Stomach (tissue), 9 donors: ENCODE data around the gene DCHS2. TPM values are rescaled to one million over a fixed set of nuclear protein-coding genes. Genes with fewer than 3 reads are reported as not detected.
"Not testable (repeated sequence)": the region's sequence is repeated elsewhere in the genome, so short reads cannot be mapped to it uniquely, and the experiment has no call there.

Experiments used
- DNase-seq, 2 donors: peaks; one replicate each; pipeline versions ENCODE4 v3.0.0 to v3.0.0-alpha.2; 2013 to 2019
- H3K27ac ChIP-seq, 5 donors: fragments of 200-600 bp in 4 of 5; sonication (generic) in 4 of 5; one replicate each; pipeline ENCODE4 v1.5.1; 2013 to 2019; ENCODE audit warnings: mild to moderate bottlenecking in 1 of 5, moderate library complexity in 1 of 5
- H3K27me3 ChIP-seq, 3 donors: fragments of 200-600 bp; sonication (generic); one replicate each; pipeline ENCODE4 v1.5.1; 2017 to 2019; ENCODE audit warnings: mixed run types in 1 of 3
- H3K36me3 ChIP-seq, 4 donors: fragments of 200-600 bp; sonication (generic); 1 replicate in 3 of 4; 2 replicates in 1 of 4; pipeline ENCODE4 v1.5.1; 2016 to 2019
- H3K4me1 ChIP-seq, 4 donors: fragments of 200-600 bp; sonication (generic); one replicate each; pipeline ENCODE4 v1.5.1; 2016 to 2019
- H3K4me3 ChIP-seq, 4 donors: fragments of 200-600 bp; sonication (generic) in 3 of 4; one replicate each; pipeline ENCODE4 v1.5.1; 2016 to 2019; ENCODE audit warnings: mild to moderate bottlenecking in 1 of 4
- H3K9me3 ChIP-seq, 4 donors: fragments of 200-600 bp; sonication (generic); one replicate each; pipeline ENCODE4 v1.5.1; 2016 to 2019
- CTCF ChIP-seq, 7 experiments: fragments of 450-650 bp in 4 of 7; fragments of 200-600 bp in 3 of 7; sonication (generic) in 3 of 7; IDR thresholded peaks; one replicate each; pipeline ENCODE4 v1.5.1; 2016 to 2019; ENCODE audit warnings: antibody characterized with exemption in 7 of 7, control low read depth in 2 of 7, mild to moderate bottlenecking in 1 of 7
- EP300 ChIP-seq: sonication (generic); formaldehyde crosslinking; IDR thresholded peaks from one replicate; pipeline ENCODE4 v1.6.1; 2017; ENCODE audit warnings: antibody characterized with exemption
- POLR2A ChIP-seq, 4 donors: fragments of 450-650 bp; IDR thresholded peaks; one replicate each; pipeline ENCODE4 v1.6.1; 2016; ENCODE audit warnings: antibody characterized with exemption in 4 of 4, control low read depth in 2 of 4, mild to moderate bottlenecking in 1 of 4, moderate library complexity in 1 of 4
- POLR2AphosphoS5 ChIP-seq, 3 donors: sonication (generic); formaldehyde crosslinking; IDR thresholded peaks; one replicate each; pipeline ENCODE4 v1.6.1; 2016; ENCODE audit warnings: antibody characterized with exemption in 3 of 3
- whole genome bisulfite sequencing, 5 donors: extraction: QIAGEN DNeasy Blood & Tissue Kit in 3 of 5; methylation state at CpG; one replicate each; pipeline versions ENCODE4 v1.1.5 to v1.1.7; 2013 to 2018; 5-methylcytosine and 5-hydroxymethylcytosine counted together
- intact Hi-C: fragments of 100-400 bp; cut with DNase I; formaldehyde crosslinking; loops from one replicate; pipeline ENCODE4 v1.15.1; 2023; ENCODE audit warnings: low total_unique reads
- polyA plus RNA-seq, 3 donors: library from polyadenylated mRNA; stranded (reverse); fragments of 200-250 nt; gene quantifications; one replicate each; pipeline ENCODE4 v1.2.3, GENCODE V29; 2013
- total RNA-seq, 5 donors: library from RNA; depleted of rRNA; stranded (reverse); fragments of >200 nt; gene quantifications; one replicate each; pipeline versions ENCODE4 v1.1.0 to v1.2.3, GENCODE V29; 2014 to 2016
- donor health status: healthy with polysubstance abuse.
- donor health status: Bipolar disorder and iron deficiency.
- donor health status: healthy.

Gene DCHS2
- total and polyA plus RNA-seq, 8 donors = 0.30 to 9.7 (median 1.5) TPM; not detected in 2

GRCh38 chr4:154230091-154230490 is 261.5 kb downstream of the DCHS2 start:
- Histone ChIP-seq H3K27me3 (no peaks in the 10 kb centered on the region), H3K36me3 (no peaks in the 10 kb centered on the region), H3K4me3 (no peak overlapping the region), H3K27ac (no peak overlapping the region), H3K4me1 (no peaks in the 10 kb centered on the region), H3K9me3 (no peaks in the 10 kb centered on the region)
- 45 to 73% (median 73%) methylated on average over 2 of the region's 2 CpGs for WGBS, 5 donors
- intact Hi-C loops = no loop called here
- TF ChIP-seq POLR2AphosphoS5 (IDR thresholded peaks at IDR 0.05) = no peak
- TF ChIP-seq CTCF (IDR thresholded peaks at IDR 0.05) = no peak
- no peak for TF ChIP-seq EP300
- no peak for TF ChIP-seq POLR2A (IDR thresholded peaks at IDR 0.05)
- DNase-seq = no peak

GRCh38 chr4:154222875-154223274 is 268.7 kb downstream of the DCHS2 start:
- Histone ChIP-seq H3K4me3 (no peak overlapping the region), H3K27me3 (no peaks in the 10 kb centered on the region), H3K4me1 (no peaks in the 10 kb centered on the region), H3K36me3 (no peaks in the 10 kb centered on the region), H3K27ac (no peak overlapping the region), H3K9me3 (peaks cover 4 to 30% (median 13%) of the 10 kb centered on the region in 4 donors)
- DNase-seq = no peak
- intact Hi-C loops = no loop called here
- no peak for TF ChIP-seq EP300

GRCh38 chr4:154218051-154218450 is 273.5 kb downstream of the DCHS2 start:
- intact Hi-C loops = no loop called here
- Histone ChIP-seq H3K4me3 (no peak overlapping the region), H3K36me3 (no peaks in the 10 kb centered on the region), H3K9me3 (peaks cover 4 to 14% (median 8%) of the 10 kb centered on the region in 4 donors), H3K27ac (no peak overlapping the region), H3K4me1 (no peaks in the 10 kb centered on the region), H3K27me3 (no peaks in the 10 kb centered on the region)
- DNase-seq = no peak
- no peak for TF ChIP-seq CTCF (IDR thresholded peaks at IDR 0.05)
- no peak for TF ChIP-seq POLR2AphosphoS5 (IDR thresholded peaks at IDR 0.05)

- DNase-seq, H3K36me3 ChIP-seq, H3K4me1 ChIP-seq, intact Hi-C loops, H3K9me3 ChIP-seq, H3K27me3 ChIP-seq, H3K27ac ChIP-seq, H3K4me3 ChIP-seq: not testable (repeated sequence)
- 80 to 87% (median 81%) methylated on average over 13 of the region's 13 CpGs for WGBS, 5 donors
Observed at GRCh38 chr4:154217384-154217783, 274.2 kb downstream of the DCHS2 start.

- Histone ChIP-seq H3K27me3 (no peaks in the 10 kb centered on the region), H3K4me1 (no peaks in the 10 kb centered on the region), H3K36me3 (no peaks in the 10 kb centered on the region), H3K9me3 (no peaks in the 10 kb centered on the region), H3K4me3 (no peak overlapping the region), H3K27ac (no peak overlapping the region)
- TF ChIP-seq POLR2AphosphoS5 (IDR thresholded peaks at IDR 0.05) (no peak), POLR2A (IDR thresholded peaks at IDR 0.05) (no peak), EP300 (no peak), CTCF (IDR thresholded peaks at IDR 0.05) (no peak)
- no peak for DNase-seq
- intact Hi-C loops = no loop called here
- 86 to 100% (median 96%) methylated on average over 1 of the region's 1 CpG for WGBS, 5 donors
Observed at GRCh38 chr4:154211506-154211905, 280.1 kb downstream of the DCHS2 start.

- Histone ChIP-seq H3K27ac (no peak overlapping the region), H3K4me3 (no peak overlapping the region), H3K9me3 (no peaks in the 10 kb centered on the region), H3K27me3 (no peaks in the 10 kb centered on the region), H3K4me1 (no peaks in the 10 kb centered on the region), H3K36me3 (no peaks in the 10 kb centered on the region)
- 68 to 79% (median 73%) methylated on average over 5 of the region's 5 CpGs for WGBS, 5 donors
- TF ChIP-seq POLR2A (IDR thresholded peaks at IDR 0.05) = no peak
- TF ChIP-seq POLR2AphosphoS5 (IDR thresholded peaks at IDR 0.05) = no peak
- TF ChIP-seq EP300 = no peak
- no peak for TF ChIP-seq CTCF (IDR thresholded peaks at IDR 0.05)
- no peak for DNase-seq
- intact Hi-C loops = no loop called here
Observed at GRCh38 chr4:154208424-154208823, 283.2 kb downstream of the DCHS2 start.
